Measurements from ENCODE around the gene ARHGEF10L.

DNA sequence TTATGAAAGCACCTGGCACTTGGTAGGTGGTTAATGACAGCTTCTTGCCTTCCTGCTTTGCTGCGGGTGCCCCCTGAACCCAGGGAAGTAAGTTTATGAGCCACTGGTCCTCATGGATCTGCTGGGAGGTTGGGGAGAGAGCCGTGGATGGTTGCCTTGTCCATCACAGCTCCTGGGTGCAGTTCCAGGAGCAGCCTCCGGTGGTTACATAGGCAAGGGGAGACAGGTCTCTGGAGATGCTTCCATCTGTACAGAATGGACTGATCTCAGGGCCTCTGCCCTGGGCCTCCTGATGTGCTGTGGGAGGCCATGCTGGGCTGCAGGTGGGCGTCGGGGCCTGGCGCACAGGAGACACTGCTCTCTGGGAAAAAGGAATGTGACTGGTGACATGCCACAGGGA lies 31.6 kb upstream of the ARHGEF10L start:
- TF ChIP-seq, protein P1, sequence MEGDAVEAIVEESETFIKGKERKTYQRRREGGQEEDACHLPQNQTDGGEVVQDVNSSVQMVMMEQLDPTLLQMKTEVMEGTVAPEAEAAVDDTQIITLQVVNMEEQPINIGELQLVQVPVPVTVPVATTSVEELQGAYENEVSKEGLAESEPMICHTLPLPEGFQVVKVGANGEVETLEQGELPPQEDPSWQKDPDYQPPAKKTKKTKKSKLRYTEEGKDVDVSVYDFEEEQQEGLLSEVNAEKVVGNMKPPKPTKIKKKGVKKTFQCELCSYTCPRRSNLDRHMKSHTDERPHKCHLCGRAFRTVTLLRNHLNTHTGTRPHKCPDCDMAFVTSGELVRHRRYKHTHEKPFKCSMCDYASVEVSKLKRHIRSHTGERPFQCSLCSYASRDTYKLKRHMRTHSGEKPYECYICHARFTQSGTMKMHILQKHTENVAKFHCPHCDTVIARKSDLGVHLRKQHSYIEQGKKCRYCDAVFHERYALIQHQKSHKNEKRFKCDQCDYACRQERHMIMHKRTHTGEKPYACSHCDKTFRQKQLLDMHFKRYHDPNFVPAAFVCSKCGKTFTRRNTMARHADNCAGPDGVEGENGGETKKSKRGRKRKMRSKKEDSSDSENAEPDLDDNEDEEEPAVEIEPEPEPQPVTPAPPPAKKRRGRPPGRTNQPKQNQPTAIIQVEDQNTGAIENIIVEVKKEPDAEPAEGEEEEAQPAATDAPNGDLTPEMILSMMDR (IDR thresholded peaks at IDR 0.05; ENCODE audit: borderline replicate concordance, extremely low read depth, low read length, poor library complexity, severe bottlenecking) = peak; percentile 19
- no peak for TF ChIP-seq EZH2 (IDR thresholded peaks at IDR 0.05; ENCODE audit: borderline replicate concordance, low read depth, low read length, severe bottlenecking)
